A673 (cell line): Measurements from ENCODE around the gene XDH. TPM values are rescaled to one million over a fixed set of nuclear protein-coding genes. Genes with fewer than 3 reads are reported as not detected.

Experiments used
- BruUV-seq: library from RNA; stranded (reverse); fragments of 400-500 nt; replicated peaks from 2 replicates; lab custom pipeline; 2021; lab: Mats Ljungman, UMichigan
- CTCF ChIA-PET: fragments of 300-600 bp; sonication (Branson Sonifier 250); formaldehyde crosslinking; loops from one replicate; lab custom pipeline; 2022; ENCODE audit warnings: antibody characterized with exemption; lab: Charles Lee
- POLR2A ChIA-PET: fragments of 300-600 bp; sonication (Branson Sonifier 250); formaldehyde crosslinking; loops from one replicate; lab custom pipeline; 2022; ENCODE audit warnings: antibody characterized with exemption; ENCODE audit not compliant: low non-redundant PET; lab: Charles Lee
- DNase-seq: peaks from one replicate; pipeline ENCODE4 v3.0.0-alpha.2; 2015; ENCODE audit warnings: low spot score
- H3K27ac ChIP-seq: fragments of 200-600 bp; sonication (generic); 2 replicates; pipeline ENCODE4 v1.5.1; 2016; ENCODE audit warnings: mixed run types, low read depth, mild to moderate bottlenecking, mixed read lengths, antibody characterized with exemption, low read length; ENCODE audit not compliant: poor library complexity, severe bottlenecking
- H3K27me3 ChIP-seq: fragments of 200-600 bp; sonication (generic); replicated peaks from 2 replicates; pipeline ENCODE4 v1.6.1; 2017; ENCODE audit warnings: mixed run types, low read depth, mild to moderate bottlenecking, mixed read lengths, antibody characterized with exemption, low read length; ENCODE audit not compliant: insufficient read depth, poor library complexity
- H3K36me3 ChIP-seq: fragments of 200-600 bp; sonication (generic); 2 replicates; pipeline ENCODE4 v1.6.1; 2016; ENCODE audit warnings: mixed run types, mild to moderate bottlenecking, mixed read lengths, antibody characterized with exemption, low read length; ENCODE audit not compliant: insufficient read depth, poor library complexity, severe bottlenecking
- H3K4me1 ChIP-seq: fragments of 200-600 bp; sonication (generic); 2 replicates; pipeline ENCODE4 v1.6.1; 2017; ENCODE audit warnings: mixed run types, mild to moderate bottlenecking, mixed read lengths, antibody characterized with exemption, low read length; ENCODE audit not compliant: insufficient read depth, poor library complexity, severe bottlenecking
- H3K4me3 ChIP-seq: fragments of 200-600 bp; sonication (generic); 2 replicates; pipeline ENCODE4 v1.5.1; 2016; ENCODE audit warnings: low read depth, mixed run types, mild to moderate bottlenecking, mixed read lengths, low read length; ENCODE audit not compliant: poor library complexity, severe bottlenecking
- H3K9me3 ChIP-seq: fragments of 200-600 bp; sonication (generic); 2 replicates; pipeline ENCODE4 v1.6.1; 2016; ENCODE audit warnings: mixed run types, low read depth, mild to moderate bottlenecking, mixed read lengths, antibody characterized with exemption, low read length; ENCODE audit not compliant: poor library complexity, severe bottlenecking
- EZH2 ChIP-seq: fragments of 200-600 bp; sonication (generic); IDR thresholded peaks from 2 replicates; pipeline ENCODE4 v1.6.1; 2017; ENCODE audit warnings: borderline replicate concordance, low read depth, mild to moderate bottlenecking, mixed read lengths, antibody characterized with exemption, low read length; ENCODE audit not compliant: poor library complexity, severe bottlenecking
- intact Hi-C: fragments of 100-400 bp; cut with micrococcal nuclease; formaldehyde crosslinking; loops from one replicate; pipeline ENCODE4 v1.10.0; 2022; ENCODE audit not compliant: unreplicated experiment
- total RNA-seq: library from RNA; stranded (reverse); gene quantifications from 2 replicates; pipeline ENCODE4 v1.2.3, GENCODE V29; 2021
- TF ChIP-seq, protein P1 (sequence below): fragments of 300-800, 200-600 bp; sonication (generic); conservative IDR thresholded peaks from 2 replicates; pipeline ENCODE4 v1.5.1; 2017; ENCODE audit warnings: low read depth, mild to moderate bottlenecking, antibody characterized with exemption, low read length, moderate library complexity, mixed read lengths

Gene XDH
- total RNA-seq, 1 experiment from 2014 or later = 0.19 TPM

DNA sequence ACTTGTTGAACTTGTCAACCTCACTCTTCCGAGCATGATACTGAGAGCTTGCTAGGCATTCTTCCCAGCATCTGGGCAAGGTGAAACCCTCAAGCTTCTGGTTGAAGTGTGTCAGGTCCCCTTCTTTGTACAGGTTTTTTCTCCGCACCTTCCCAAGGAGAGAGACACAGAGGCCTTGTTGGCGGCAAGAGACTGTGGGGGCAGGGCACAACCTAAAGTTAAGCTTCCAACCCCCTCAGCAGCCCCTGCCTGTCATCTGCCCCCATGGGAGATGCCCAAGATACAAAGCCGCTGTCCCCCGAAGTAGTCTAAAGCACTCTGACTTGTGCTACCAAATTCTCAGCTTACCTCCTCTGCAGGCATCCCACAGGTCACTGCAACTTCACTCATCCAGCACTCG, 64.9 kb downstream of the XDH start:
- intact Hi-C loops = no loop called here
- Histone ChIP-seq H3K4me1 (no peaks in the 10 kb centered on the region), H3K27me3 (peaks cover 19% of the 10 kb centered on the region), H3K4me3 (no peak overlapping the region), H3K36me3 (no peaks in the 10 kb centered on the region), H3K9me3 (no peaks in the 10 kb centered on the region), H3K27ac (no peak overlapping the region)
- no TSS peak for BruUV-seq
- ChIA-PET POLR2A (no interaction called here), CTCF (no interaction called here)
- DNase-seq = no peak
- TF ChIP-seq, protein P1, sequence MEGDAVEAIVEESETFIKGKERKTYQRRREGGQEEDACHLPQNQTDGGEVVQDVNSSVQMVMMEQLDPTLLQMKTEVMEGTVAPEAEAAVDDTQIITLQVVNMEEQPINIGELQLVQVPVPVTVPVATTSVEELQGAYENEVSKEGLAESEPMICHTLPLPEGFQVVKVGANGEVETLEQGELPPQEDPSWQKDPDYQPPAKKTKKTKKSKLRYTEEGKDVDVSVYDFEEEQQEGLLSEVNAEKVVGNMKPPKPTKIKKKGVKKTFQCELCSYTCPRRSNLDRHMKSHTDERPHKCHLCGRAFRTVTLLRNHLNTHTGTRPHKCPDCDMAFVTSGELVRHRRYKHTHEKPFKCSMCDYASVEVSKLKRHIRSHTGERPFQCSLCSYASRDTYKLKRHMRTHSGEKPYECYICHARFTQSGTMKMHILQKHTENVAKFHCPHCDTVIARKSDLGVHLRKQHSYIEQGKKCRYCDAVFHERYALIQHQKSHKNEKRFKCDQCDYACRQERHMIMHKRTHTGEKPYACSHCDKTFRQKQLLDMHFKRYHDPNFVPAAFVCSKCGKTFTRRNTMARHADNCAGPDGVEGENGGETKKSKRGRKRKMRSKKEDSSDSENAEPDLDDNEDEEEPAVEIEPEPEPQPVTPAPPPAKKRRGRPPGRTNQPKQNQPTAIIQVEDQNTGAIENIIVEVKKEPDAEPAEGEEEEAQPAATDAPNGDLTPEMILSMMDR = no peak
- TF ChIP-seq EZH2 = no peak

DNA sequence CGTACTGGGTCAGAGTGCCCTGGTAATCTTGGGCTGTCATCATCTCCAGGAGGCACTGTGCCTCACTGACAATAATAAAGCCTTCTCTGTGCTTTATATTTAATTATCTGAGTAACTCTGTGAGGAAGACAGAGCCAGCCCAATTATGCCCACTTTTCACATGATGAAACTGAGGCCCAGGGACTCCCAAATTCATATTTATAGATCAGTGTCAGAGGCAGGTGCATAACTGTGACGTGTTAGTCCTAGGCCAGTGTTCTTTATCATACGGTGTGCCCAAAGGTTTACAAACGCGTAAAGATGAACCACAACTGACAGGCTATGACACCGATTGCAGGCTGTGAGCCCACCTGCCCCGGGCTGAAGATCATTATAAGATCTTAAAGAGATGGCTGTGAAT, 65.4 kb downstream of the XDH start:
- no peak overlapping the region for H3K4me3 ChIP-seq
- no peaks in the 10 kb centered on the region for H3K36me3 ChIP-seq
- CTCF ChIA-PET = no interaction called here
- no peaks in the 10 kb centered on the region for H3K4me1 ChIP-seq
- no peak overlapping the region for H3K27ac ChIP-seq
- no peaks in the 10 kb centered on the region for H3K9me3 ChIP-seq
- POLR2A ChIA-PET = no interaction called here
- TF ChIP-seq EZH2 = no peak
- TF ChIP-seq, protein P1 = no peak
- intact Hi-C loops = no loop called here
- BruUV-seq = no TSS peak
- DNase-seq = no peak
- peaks cover 19% of the 10 kb centered on the region for H3K27me3 ChIP-seq

DNA sequence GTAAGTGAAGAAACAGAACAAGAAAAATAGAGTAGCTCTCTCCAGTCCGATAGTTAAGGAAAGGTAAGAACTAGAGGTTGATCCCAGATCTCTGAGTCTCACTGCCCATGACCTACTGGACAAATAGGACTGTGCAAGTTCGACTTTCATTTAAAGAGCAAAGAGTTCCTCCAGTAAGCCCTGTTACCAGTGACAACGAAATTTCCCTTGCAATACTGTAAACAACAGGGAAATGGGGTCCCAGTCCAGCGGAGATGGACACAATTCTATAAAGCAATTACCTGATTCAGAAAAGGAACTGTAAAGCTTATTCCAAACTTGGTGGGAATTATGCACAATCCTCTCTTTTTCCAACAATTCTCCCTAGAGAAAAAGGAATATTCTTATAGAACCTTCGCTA, 65.9 kb downstream of the XDH start:
- Histone ChIP-seq H3K9me3 (no peaks in the 10 kb centered on the region), H3K4me1 (no peaks in the 10 kb centered on the region), H3K27ac (no peak overlapping the region), H3K36me3 (no peaks in the 10 kb centered on the region), H3K4me3 (no peak overlapping the region), H3K27me3 (peaks cover 19% of the 10 kb centered on the region)
- intact Hi-C loops = no loop called here
- ChIA-PET POLR2A (no interaction called here), CTCF (no interaction called here)
- no TSS peak for BruUV-seq
- DNase-seq = no peak
- no peak for TF ChIP-seq EZH2
- TF ChIP-seq, protein P1 = no peak
